ENCODE data around the gene GCGR. TPM values are rescaled to one million over a fixed set of nuclear protein-coding genes. Genes with fewer than 3 reads are reported as not detected.
A peak's percentile ranks its signal among the peaks of the same experiment; 100 is the strongest.

GCGR gene
- total and polyA plus RNA-seq, 10 of the 15 experiments (the other 5 are each of a cell fraction or from before 2014, with no cell fraction given), result not detected

DNA sequence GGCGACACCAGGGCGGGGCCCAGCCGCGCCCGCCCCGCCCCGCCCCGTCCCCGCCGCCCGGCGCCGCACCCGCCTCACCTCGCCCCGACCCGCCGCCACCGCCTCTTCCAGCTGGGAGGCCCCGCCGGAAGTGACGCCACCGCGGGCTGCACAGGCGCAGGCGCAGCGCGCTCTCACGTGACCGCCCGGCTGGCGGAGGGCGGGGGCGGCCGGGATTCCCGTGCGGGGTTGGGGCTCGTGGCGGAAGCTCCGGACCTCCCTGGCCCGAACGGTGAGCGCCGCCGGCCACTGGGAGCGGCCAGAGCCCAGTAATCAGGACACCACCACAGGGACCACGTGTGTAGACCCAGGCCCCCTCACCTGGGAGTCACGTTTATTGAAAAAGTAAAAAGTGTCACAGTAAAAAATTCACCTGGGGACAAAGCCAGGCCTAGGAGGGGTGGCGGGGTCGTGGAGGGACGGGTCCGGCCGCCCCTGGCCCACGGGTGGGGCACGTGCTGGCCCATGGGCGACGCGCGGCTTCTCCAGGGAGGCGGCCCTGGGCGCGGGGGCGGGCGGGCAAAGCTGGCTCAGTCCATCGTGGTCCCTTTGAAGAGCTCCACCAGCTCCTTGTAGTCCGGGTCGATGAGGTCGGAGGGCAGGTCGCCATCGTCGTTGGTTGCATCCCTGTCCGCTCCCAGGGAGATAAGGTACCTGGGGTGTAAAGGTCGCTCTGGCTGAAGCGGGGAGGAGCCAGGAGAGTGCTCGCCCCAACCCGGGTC lies 29.4 kb downstream of the GCGR start, which contains the start of gene MCRIP1 (continued):
- TF ChIP-seq GATAD2B (conservative IDR thresholded peaks at IDR 0.05; ENCODE audit: low read depth) (no peak; the same call in none of the 2 replicates), NKRF (conservative IDR thresholded peaks at IDR 0.05) (peak; percentile 74), USF1 (IDR thresholded peaks at IDR 0.05; ENCODE audit: borderline replicate concordance, extremely low read length, insufficient read depth, low read depth, low read length) (peak; percentile 95), PML (IDR thresholded peaks at IDR 0.05; ENCODE audit: low read length) (peak; percentile 56; the same call in 1 of the 2 replicates), E2F8 (IDR thresholded peaks at IDR 0.05; ENCODE audit: low read depth, partially characterized antibody) (no peak), MAX (IDR thresholded peaks at IDR 0.05; ENCODE audit: low read depth, low read length) (peak; percentile 71; the same call in 1 of the 2 replicates), SREBF2 (IDR thresholded peaks at IDR 0.05; ENCODE audit: low read length) (no peak), TCF3 (IDR thresholded peaks at IDR 0.05; ENCODE audit: borderline replicate concordance, insufficient read depth, low read depth, low read length) (peak; percentile 86), BACH1 (IDR thresholded peaks at IDR 0.05; ENCODE audit: borderline replicate concordance) (peak; percentile 16; the same call in 1 of the 2 replicates), POLR2A (IDR thresholded peaks at IDR 0.05; ENCODE audit: low read depth, low read length) (peak; percentile 93), SMC3 (IDR thresholded peaks at IDR 0.05; ENCODE audit: borderline replicate concordance, low read length) (no peak), PAX5 (IDR thresholded peaks at IDR 0.05; ENCODE audit: borderline replicate concordance, low read depth, low read length) (0 out of 2 replicates have a peak, but pooled peaks have one; percentile 27), FOXK2 (IDR thresholded peaks at IDR 0.05) (no peak), ZBTB4 (CRISPR knock-in tag; IDR thresholded peaks at IDR 0.05) (no peak), EGR1 (IDR thresholded peaks at IDR 0.05; ENCODE audit: borderline replicate concordance in 1 of 2, low read depth in 2 of 2, low read length in 2 of 2) (peak in 1 of 2 experiments; percentile 98; a peak in 2 of 3 replicates), KLF5 (IDR thresholded peaks at IDR 0.05; ENCODE audit: partially characterized antibody) (peak; percentile 67), POLR2AphosphoS5 (IDR thresholded peaks at IDR 0.05; ENCODE audit: low read length) (peak; percentile 79), DPF2 (IDR thresholded peaks at IDR 0.05) (peak; percentile 24; the same call in 1 of the 2 replicates)
- TF ChIP-seq, protein P1, sequence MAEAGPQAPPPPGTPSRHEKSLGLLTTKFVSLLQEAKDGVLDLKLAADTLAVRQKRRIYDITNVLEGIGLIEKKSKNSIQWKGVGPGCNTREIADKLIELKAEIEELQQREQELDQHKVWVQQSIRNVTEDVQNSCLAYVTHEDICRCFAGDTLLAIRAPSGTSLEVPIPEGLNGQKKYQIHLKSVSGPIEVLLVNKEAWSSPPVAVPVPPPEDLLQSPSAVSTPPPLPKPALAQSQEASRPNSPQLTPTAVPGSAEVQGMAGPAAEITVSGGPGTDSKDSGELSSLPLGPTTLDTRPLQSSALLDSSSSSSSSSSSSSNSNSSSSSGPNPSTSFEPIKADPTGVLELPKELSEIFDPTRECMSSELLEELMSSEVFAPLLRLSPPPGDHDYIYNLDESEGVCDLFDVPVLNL (IDR thresholded peaks at IDR 0.05; ENCODE audit: low read depth, low read length), result no peak
